HL-60 (cell line): ENCODE results near the gene DPF3.

Source experiments
- DNase-seq, 2 experiments: peaks; one replicate each; pipeline ENCODE4 v3.0.0-alpha.2; 2010 to 2020; ENCODE audit warnings: low read depth in 1 of 2, low spot score in 1 of 2
- H3K27ac ChIP-seq: fragments of 250-450 bp; sonication (Bioruptor Pico); replicated peaks from 2 replicates; pipeline ENCODE4 v1.5.1; 2020; ENCODE audit warnings: mild to moderate bottlenecking, moderate library complexity
- H3K27me3 ChIP-seq: fragments of 250-450 bp; sonication (Bioruptor Pico); 2 replicates; pipeline ENCODE4 v1.5.1; 2021; ENCODE audit warnings: mild to moderate bottlenecking, moderate library complexity; ENCODE audit not compliant: insufficient read depth, poor library complexity, severe bottlenecking
- H3K4me3 ChIP-seq: replicated peaks from 2 replicates; pipeline ENCODE4 v1.5.1; 2011; ENCODE audit warnings: mild to moderate bottlenecking, control low read depth, low read length; ENCODE audit not compliant: insufficient read depth
- CTCF ChIP-seq: IDR thresholded peaks from one replicate; pipeline ENCODE4 v1.5.1; 2011; ENCODE audit warnings: low read length, control low read depth, inconsistent platforms; ENCODE audit not compliant: insufficient read depth
- GABPA ChIP-seq: IDR thresholded peaks from 2 replicates; pipeline ENCODE4 v1.6.1; 2012; ENCODE audit warnings: low read depth
- POLR2AphosphoS5 ChIP-seq: IDR thresholded peaks from 2 replicates; pipeline ENCODE4 v1.6.1; 2012; ENCODE audit warnings: low read depth
- REST ChIP-seq: IDR thresholded peaks from 2 replicates; pipeline ENCODE4 v1.6.1; 2012; ENCODE audit warnings: low read depth; ENCODE audit not compliant: insufficient replicate concordance
- SPI1 ChIP-seq: IDR thresholded peaks from 2 replicates; pipeline ENCODE4 v1.6.1; 2012; ENCODE audit warnings: low read depth, mild to moderate bottlenecking, borderline replicate concordance

DPF3 gene

GRCh38 chr14:72753879-72754400 lies 140.0 kb downstream of the DPF3 start:
- DNase-seq: no peak
- TF ChIP-seq SPI1 (no peak), GABPA (no peak), POLR2AphosphoS5 (no peak), REST (no peak), CTCF (no peak)
- H3K27ac ChIP-seq: no peak overlapping the region

GRCh38 chr14:72753044-72753710 lies 140.7 kb downstream of the DPF3 start:
- Histone ChIP-seq H3K27me3 (no peaks in the 10 kb centered on the region), H3K27ac (no peak overlapping the region), H3K4me3 (no peak overlapping the region)
- no peak for DNase-seq
- no peak for TF ChIP-seq SPI1
- TF ChIP-seq REST: no peak
- TF ChIP-seq CTCF: no peak
- TF ChIP-seq GABPA: no peak

More at GRCh38 chr14:72753879-72754400, 140.0 kb downstream of the DPF3 start:
- no peaks in the 10 kb centered on the region for H3K27me3 ChIP-seq
- H3K4me3 ChIP-seq: no peak overlapping the region

GRCh38 chr14:72752034-72752412 lies 141.9 kb downstream of the DPF3 start:
- DNase-seq: no peak
- no peak overlapping the region for H3K4me3 ChIP-seq
- TF ChIP-seq SPI1: no peak
- no peak for TF ChIP-seq GABPA
- no peak for TF ChIP-seq POLR2AphosphoS5
- TF ChIP-seq REST: no peak
- TF ChIP-seq CTCF: no peak
- no peak overlapping the region for H3K27ac ChIP-seq
- H3K27me3 ChIP-seq: no peaks in the 10 kb centered on the region
